Muscle layer of colon (tissue), 2 donors: ENCODE data around the gene TRIM37.
"Not testable (repeated sequence)": the region's sequence is repeated elsewhere in the genome, so short reads cannot be mapped to it uniquely, and the experiment has no call there.

ENCODE experiments used
- H3K27ac ChIP-seq: one replicate; pipeline ENCODE4 v1.7.0; 2013; ENCODE audit warnings: low read depth, mild to moderate bottlenecking, low read length, moderate library complexity
- H3K27me3 ChIP-seq, 2 donors: one replicate each; pipeline ENCODE4 v1.7.0; 2013; ENCODE audit warnings: low read length in 2 of 2, mild to moderate bottlenecking in 2 of 2; ENCODE audit not compliant: insufficient read depth in 2 of 2, control insufficient read depth in 1 of 2
- H3K36me3 ChIP-seq: one replicate; pipeline ENCODE4 v1.7.0; 2013; ENCODE audit warnings: mild to moderate bottlenecking, low read length; ENCODE audit not compliant: insufficient read depth
- H3K4me1 ChIP-seq: one replicate; pipeline ENCODE4 v1.7.0; 2013; ENCODE audit warnings: mild to moderate bottlenecking, low read length; ENCODE audit not compliant: insufficient read depth
- H3K4me3 ChIP-seq, 2 donors: one replicate each; pipeline ENCODE4 v1.7.0; 2013; ENCODE audit warnings: low read length in 2 of 2, low read depth in 1 of 2, mild to moderate bottlenecking in 1 of 2, moderate library complexity in 1 of 2
- H3K9ac ChIP-seq: one replicate; pipeline ENCODE4 v1.7.0; 2013; ENCODE audit warnings: low read length
- H3K9me3 ChIP-seq: one replicate; pipeline ENCODE4 v1.7.0; 2013; ENCODE audit warnings: mild to moderate bottlenecking, low read length
- donor health status: abdominal sarcoma.
- donor health status: Adenocarcinoma of cecum.

The TRIM37 gene

DNA sequence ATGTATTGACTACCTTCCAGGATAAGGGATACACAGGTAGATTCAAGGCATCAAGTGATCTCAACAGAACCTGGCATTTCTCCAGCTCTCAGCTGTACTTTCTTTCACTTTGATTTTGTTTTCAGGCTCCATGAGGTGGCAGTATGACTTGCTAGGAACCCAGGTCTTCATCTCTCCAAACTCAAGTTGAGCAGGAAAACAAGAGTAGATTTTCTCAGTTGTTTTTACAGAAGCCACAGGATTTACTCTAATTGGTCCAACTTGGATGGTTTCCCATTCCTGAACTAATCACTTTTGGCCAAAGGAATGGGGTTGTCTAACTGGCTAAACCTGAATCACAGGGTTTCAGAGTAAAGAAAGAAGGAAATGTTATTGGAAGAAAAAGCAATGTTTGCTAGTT lies 146.6 kb downstream of the TRIM37 start:
- Histone ChIP-seq H3K27ac (no peak overlapping the region), H3K4me1 (no peaks in the 10 kb centered on the region), H3K36me3 (no peaks in the 10 kb centered on the region), H3K9me3 (no peaks in the 10 kb centered on the region), H3K27me3 (no peaks in the 10 kb centered on the region), H3K4me3 (no peak overlapping the region), H3K9ac (no peak overlapping the region)

DNA sequence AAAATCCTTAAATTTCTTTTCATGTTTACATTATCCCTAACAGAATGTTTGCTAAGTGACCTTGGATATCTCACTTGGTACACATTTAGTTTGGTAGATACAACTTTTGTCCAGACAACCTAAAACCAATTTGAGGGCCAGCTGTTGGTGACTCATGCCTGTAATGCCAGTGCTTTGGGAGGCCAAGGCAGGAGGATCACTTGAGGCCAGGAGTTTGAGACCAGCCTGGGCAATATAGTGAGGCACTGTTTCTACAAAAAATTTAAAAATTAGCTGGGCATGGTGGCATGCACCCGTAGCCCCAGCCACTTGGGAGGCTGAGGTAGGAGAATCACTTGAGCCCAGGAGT lies 149.0 kb downstream of the TRIM37 start:
- not testable (repeated sequence) for H3K9me3 ChIP-seq, H3K27me3 ChIP-seq

GRCh38 chr17:58956997-58957724 lies 149.5 kb downstream of the TRIM37 start:
- Histone ChIP-seq H3K27me3 (no peaks in the 10 kb centered on the region), H3K36me3 (no peaks in the 10 kb centered on the region), H3K9ac (no peak overlapping the region), H3K9me3 (no peaks in the 10 kb centered on the region), H3K4me3 (no peak overlapping the region), H3K4me1 (no peaks in the 10 kb centered on the region), H3K27ac (no peak overlapping the region)

More for the DNA sequence above, 149.0 kb downstream of the TRIM37 start:
- H3K27ac ChIP-seq, H3K4me1 ChIP-seq, H3K4me3 ChIP-seq, H3K36me3 ChIP-seq, H3K9ac ChIP-seq: not testable (repeated sequence)

GRCh38 chr17:58954358-58954757 lies 152.3 kb downstream of the TRIM37 start:
- H3K4me1 ChIP-seq, H3K27ac ChIP-seq, H3K4me3 ChIP-seq, H3K9ac ChIP-seq, H3K9me3 ChIP-seq, H3K27me3 ChIP-seq, H3K36me3 ChIP-seq: not testable (repeated sequence)

GRCh38 chr17:58947824-58948223 lies 158.9 kb downstream of the TRIM37 start:
- Histone ChIP-seq H3K9ac (no peak overlapping the region), H3K27me3 (no peaks in the 10 kb centered on the region), H3K4me1 (no peaks in the 10 kb centered on the region), H3K36me3 (no peaks in the 10 kb centered on the region), H3K4me3 (no peak overlapping the region), H3K27ac (no peak overlapping the region), H3K9me3 (no peaks in the 10 kb centered on the region)

DNA sequence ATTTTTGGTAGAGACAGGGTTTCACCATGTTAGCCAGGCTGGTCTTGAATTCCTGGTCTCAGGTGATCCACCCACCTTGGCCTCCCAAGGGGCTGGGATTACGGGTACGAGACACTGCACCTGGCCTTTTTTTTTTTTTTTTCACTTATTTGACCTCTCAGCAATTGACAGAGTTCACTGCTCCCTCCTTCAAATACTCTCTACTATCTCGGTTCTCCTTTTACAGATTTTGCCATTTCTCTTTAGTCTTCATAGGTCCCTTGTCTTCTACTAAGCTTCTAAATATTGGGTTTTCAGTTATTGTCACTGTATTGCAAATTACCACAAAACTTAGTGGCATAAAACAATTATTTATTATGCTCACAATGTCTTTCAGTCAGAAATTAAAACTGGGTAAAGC lies 159.3 kb downstream of the TRIM37 start:
- no peaks in the 10 kb centered on the region for H3K4me1 ChIP-seq
- H3K9me3 ChIP-seq, result no peaks in the 10 kb centered on the region
- H3K27ac ChIP-seq, result no peak overlapping the region
- H3K9ac ChIP-seq, result no peak overlapping the region
- H3K27me3 ChIP-seq, result no peaks in the 10 kb centered on the region
- H3K36me3 ChIP-seq, result no peaks in the 10 kb centered on the region
- H3K4me3 ChIP-seq, result no peak overlapping the region

DNA sequence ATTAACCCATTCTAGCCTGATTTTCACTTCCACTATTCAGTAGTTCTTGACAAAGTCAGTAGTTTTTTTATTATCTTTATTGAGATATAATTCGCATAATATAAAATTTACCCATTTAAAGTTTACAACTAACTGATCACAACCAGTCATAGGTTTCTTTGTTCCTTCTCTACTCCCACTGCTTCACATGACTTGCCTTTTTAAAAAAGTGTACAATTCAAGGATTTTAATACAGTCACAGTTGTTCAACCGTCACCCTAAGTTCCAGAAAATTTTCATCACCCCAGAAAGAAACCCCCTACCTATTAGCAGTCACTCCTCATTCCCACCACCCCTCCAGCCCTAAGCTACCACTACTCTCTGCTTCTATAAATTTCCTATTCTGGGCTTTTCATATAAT lies 162.5 kb downstream of the TRIM37 start:
- Histone ChIP-seq H3K4me1 (no peaks in the 10 kb centered on the region), H3K36me3 (no peaks in the 10 kb centered on the region), H3K27ac (no peak overlapping the region), H3K9me3 (no peaks in the 10 kb centered on the region), H3K9ac (no peak overlapping the region), H3K4me3 (no peak overlapping the region), H3K27me3 (no peaks in the 10 kb centered on the region)

- no peak overlapping the region for H3K4me3 ChIP-seq
- no peak overlapping the region for H3K9ac ChIP-seq
- no peaks in the 10 kb centered on the region for H3K4me1 ChIP-seq
- H3K27ac ChIP-seq, result no peak overlapping the region
- no peaks in the 10 kb centered on the region for H3K36me3 ChIP-seq
- H3K27me3 ChIP-seq, result no peaks in the 10 kb centered on the region
- no peaks in the 10 kb centered on the region for H3K9me3 ChIP-seq
Measured at GRCh38 chr17:58936295-58936694, 170.4 kb downstream of the TRIM37 start.

DNA sequence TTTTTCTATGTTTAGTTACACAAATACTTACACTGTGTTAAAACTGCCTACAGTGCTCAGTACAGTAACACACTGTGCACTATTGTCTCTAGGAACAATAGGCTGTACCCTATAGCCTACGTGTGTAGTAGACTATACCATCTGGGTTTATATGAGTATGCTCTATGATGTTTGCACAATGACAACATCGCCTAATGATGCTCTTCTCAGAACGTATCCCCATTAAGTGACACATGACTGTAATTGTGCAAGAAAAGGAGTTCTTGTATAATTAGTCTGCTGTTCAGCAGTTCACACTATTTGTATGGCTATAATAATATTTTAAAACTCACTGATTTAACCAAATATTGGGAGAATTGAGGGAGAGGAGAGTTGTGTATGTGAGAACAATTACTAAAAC lies 173.7 kb downstream of the TRIM37 start:
- H3K36me3 ChIP-seq, result no peaks in the 10 kb centered on the region
- no peaks in the 10 kb centered on the region for H3K4me1 ChIP-seq
- H3K9ac ChIP-seq, result no peak overlapping the region
- H3K9me3 ChIP-seq, result no peaks in the 10 kb centered on the region
- no peak overlapping the region for H3K4me3 ChIP-seq
- no peak overlapping the region for H3K27ac ChIP-seq
- H3K27me3 ChIP-seq, result no peaks in the 10 kb centered on the region
